Measurements from ENCODE around the gene ALDH1A2. TPM values are rescaled to one million over a fixed set of nuclear protein-coding genes. Genes with fewer than 3 reads are reported as not detected.

Gene ALDH1A2
- total RNA-seq, 2 donors from 2014 or later, result not detected

DNA sequence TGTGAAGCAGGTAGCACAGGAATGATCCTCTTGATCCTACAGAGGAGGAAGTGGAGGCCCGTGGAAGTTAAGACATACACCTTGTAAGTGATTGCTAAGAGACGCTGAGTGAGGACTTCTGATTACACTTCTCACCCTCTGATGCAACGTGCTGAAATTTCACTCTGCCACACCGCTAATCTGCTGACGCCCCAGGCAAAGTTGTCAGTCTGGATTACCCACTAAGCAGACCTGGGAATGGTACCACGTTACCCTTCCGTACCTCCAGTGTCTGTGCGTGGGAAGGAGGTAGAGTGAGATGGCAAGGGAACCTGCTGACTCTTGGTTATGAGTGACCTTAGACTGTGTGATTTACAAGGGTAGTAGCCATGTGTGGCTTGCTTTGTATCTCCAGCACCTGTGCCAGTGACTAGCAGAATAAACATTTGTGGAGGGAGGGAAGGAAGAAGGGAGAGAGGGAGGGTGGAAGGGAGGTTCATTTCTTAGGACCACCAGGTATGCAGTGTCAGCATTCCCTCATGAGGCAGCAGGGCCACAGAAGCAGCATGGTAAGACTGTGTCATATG is 115.0 kb downstream of the ALDH1A2 start:
- Mint-ChIP-seq H3K4me1 (no peaks in the 10 kb centered on the region), H3K27me3 (ENCODE audit: insufficient read depth) (no peaks in the 10 kb centered on the region), H3K36me3 (ENCODE audit: low read depth) (no peaks in the 10 kb centered on the region), H3K9me3 (no peaks in the 10 kb centered on the region), H3K4me3 (no peak overlapping the region), H3K27ac (no peak overlapping the region)
- TF ChIP-seq, protein P1, sequence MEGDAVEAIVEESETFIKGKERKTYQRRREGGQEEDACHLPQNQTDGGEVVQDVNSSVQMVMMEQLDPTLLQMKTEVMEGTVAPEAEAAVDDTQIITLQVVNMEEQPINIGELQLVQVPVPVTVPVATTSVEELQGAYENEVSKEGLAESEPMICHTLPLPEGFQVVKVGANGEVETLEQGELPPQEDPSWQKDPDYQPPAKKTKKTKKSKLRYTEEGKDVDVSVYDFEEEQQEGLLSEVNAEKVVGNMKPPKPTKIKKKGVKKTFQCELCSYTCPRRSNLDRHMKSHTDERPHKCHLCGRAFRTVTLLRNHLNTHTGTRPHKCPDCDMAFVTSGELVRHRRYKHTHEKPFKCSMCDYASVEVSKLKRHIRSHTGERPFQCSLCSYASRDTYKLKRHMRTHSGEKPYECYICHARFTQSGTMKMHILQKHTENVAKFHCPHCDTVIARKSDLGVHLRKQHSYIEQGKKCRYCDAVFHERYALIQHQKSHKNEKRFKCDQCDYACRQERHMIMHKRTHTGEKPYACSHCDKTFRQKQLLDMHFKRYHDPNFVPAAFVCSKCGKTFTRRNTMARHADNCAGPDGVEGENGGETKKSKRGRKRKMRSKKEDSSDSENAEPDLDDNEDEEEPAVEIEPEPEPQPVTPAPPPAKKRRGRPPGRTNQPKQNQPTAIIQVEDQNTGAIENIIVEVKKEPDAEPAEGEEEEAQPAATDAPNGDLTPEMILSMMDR (conservative IDR thresholded peaks at IDR 0.05), result no peak
- H3K4me3 ChIP-seq (ENCODE audit: low read length), result no peak overlapping the region
- 91 to 95% methylated on average over 4 to 8 of the region's 8 CpGs for WGBS, 2 experiments (ENCODE audit: insufficient coverage in 1 of 2, insufficient read length in 1 of 2)
- H3K9me3 ChIP-seq (ENCODE audit: control insufficient read depth, low read length), result no peaks in the 10 kb centered on the region
- H3K27ac ChIP-seq (ENCODE audit: low read depth, low read length), result no peak overlapping the region
- no peak overlapping the region for H3K9ac ChIP-seq (ENCODE audit: extremely low read depth, low read length, poor library complexity, severe bottlenecking)
- no peaks in the 10 kb centered on the region for H3K27me3 ChIP-seq (ENCODE audit: control insufficient read depth, insufficient read depth, low read length, poor library complexity, severe bottlenecking)
- no peak for DNase-seq
- H3K4me1 ChIP-seq (ENCODE audit: control insufficient read depth, insufficient read depth, low read length), result no peaks in the 10 kb centered on the region
- H3K36me3 ChIP-seq (ENCODE audit: control insufficient read depth, insufficient read depth, low read length), result no peaks in the 10 kb centered on the region

- H3K27ac Mint-ChIP-seq, result no peak overlapping the region
- Histone ChIP-seq H3K27ac (ENCODE audit: low read depth, low read length) (no peak overlapping the region), H3K4me3 (ENCODE audit: low read length) (no peak overlapping the region), H3K36me3 (ENCODE audit: control insufficient read depth, insufficient read depth, low read length) (no peaks in the 10 kb centered on the region), H3K9me3 (ENCODE audit: control insufficient read depth, low read length) (no peaks in the 10 kb centered on the region), H3K9ac (ENCODE audit: extremely low read depth, low read length, poor library complexity, severe bottlenecking) (no peak overlapping the region), H3K27me3 (ENCODE audit: control insufficient read depth, insufficient read depth, low read length, poor library complexity, severe bottlenecking) (no peaks in the 10 kb centered on the region), H3K4me1 (ENCODE audit: control insufficient read depth, insufficient read depth, low read length) (no peaks in the 10 kb centered on the region)
- TF ChIP-seq, protein P1 (conservative IDR thresholded peaks at IDR 0.05), result no peak
- no peaks in the 10 kb centered on the region for H3K27me3 Mint-ChIP-seq (ENCODE audit: insufficient read depth)
- 91 to 100% methylated on average over 2 to 3 of the region's 3 CpGs for WGBS, 2 experiments (ENCODE audit: insufficient coverage in 1 of 2, insufficient read length in 1 of 2)
- H3K9me3 Mint-ChIP-seq, result no peaks in the 10 kb centered on the region
- H3K36me3 Mint-ChIP-seq (ENCODE audit: low read depth), result no peaks in the 10 kb centered on the region
- no peaks in the 10 kb centered on the region for H3K4me1 Mint-ChIP-seq
- no peak overlapping the region for H3K4me3 Mint-ChIP-seq
- no peak for DNase-seq
These were observed 116.1 kb downstream of the ALDH1A2 start for GRCh38 chr15:57949374-57949943.

DNA sequence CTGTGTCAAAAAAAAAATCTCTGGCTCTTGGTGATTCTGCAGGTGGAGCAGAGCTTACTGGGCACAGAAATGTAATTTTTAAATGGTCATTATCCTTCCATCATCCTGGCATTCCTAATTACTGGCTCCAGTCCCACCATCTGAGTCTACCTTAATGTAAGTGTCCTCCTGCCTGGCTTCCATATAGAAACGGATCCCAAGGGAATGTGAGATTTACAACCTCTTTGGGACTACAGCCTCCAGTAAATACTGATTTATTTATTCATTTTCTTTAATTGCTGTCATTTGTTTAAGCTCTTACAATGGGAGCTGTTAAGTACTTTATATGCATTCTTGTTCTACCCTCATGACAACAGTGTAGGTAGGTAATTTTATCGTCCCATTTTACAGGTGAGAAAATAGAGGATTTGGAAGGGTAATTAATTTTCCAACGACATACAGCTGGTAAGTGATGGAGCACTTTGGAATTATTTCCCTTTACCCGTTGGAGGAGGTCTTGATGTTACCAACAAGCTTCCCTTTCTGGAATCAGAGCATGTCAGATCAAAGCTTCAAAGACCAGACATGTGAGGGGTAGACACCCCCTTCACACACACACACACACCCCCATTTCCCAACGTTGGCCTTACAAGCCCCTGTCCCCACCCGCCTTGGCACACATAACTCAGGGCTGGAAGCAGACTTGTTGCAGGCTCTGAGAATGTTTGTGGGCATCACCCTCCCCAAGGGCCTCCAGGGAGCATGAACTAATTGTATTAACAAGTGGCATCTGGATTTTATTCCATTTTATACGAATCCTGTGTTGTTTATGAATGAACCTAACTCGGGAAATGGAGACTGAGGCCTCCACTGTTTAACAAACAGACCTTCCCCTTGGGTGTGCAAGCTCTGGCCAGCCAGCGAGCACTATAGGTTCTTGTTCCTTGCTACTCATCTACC is 116.9 kb downstream of the ALDH1A2 start:
- H3K27ac ChIP-seq (ENCODE audit: low read depth, low read length), result no peak overlapping the region
- H3K36me3 ChIP-seq (ENCODE audit: control insufficient read depth, insufficient read depth, low read length), result no peaks in the 10 kb centered on the region
- Mint-ChIP-seq H3K9me3 (no peaks in the 10 kb centered on the region), H3K27me3 (ENCODE audit: insufficient read depth) (no peaks in the 10 kb centered on the region), H3K36me3 (ENCODE audit: low read depth) (no peaks in the 10 kb centered on the region), H3K4me3 (no peak overlapping the region), H3K4me1 (no peaks in the 10 kb centered on the region), H3K27ac (no peak overlapping the region)
- H3K4me3 ChIP-seq (ENCODE audit: low read length), result no peak overlapping the region
- no peak for DNase-seq
- TF ChIP-seq, protein P1 (conservative IDR thresholded peaks at IDR 0.05), result peak; percentile 18
- no peaks in the 10 kb centered on the region for H3K9me3 ChIP-seq (ENCODE audit: control insufficient read depth, low read length)
- H3K9ac ChIP-seq (ENCODE audit: extremely low read depth, low read length, poor library complexity, severe bottlenecking), result no peak overlapping the region
- H3K27me3 ChIP-seq (ENCODE audit: control insufficient read depth, insufficient read depth, low read length, poor library complexity, severe bottlenecking), result no peaks in the 10 kb centered on the region
- WGBS, 2 experiments (ENCODE audit: insufficient coverage in 1 of 2, insufficient read length in 1 of 2), result 88 to 90% methylated on average over 3 to 9 of the region's 9 CpGs
- no peaks in the 10 kb centered on the region for H3K4me1 ChIP-seq (ENCODE audit: control insufficient read depth, insufficient read depth, low read length)
